GM19324 (cell line): Measurements from ENCODE around the gene CYB5R3.
"Not testable (repeated sequence)": the region's sequence is repeated elsewhere in the genome, so short reads cannot be mapped to it uniquely, and the experiment has no call there.

ENCODE experiments used
- ATAC-seq: cut with Tn5 transposase; IDR thresholded peaks from one replicate; pipeline ENCODE4 v1.9.1; 2021; ENCODE audit warnings: mild to moderate bottlenecking, moderate library complexity; ENCODE audit not compliant: unreplicated experiment, low FRiP score

CYB5R3 gene

GRCh38 chr22:42577623-42578240 lies 71.5 kb downstream of the CYB5R3 start:
- no peak for ATAC-seq

GRCh38 chr22:42577141-42577540 lies 72.1 kb downstream of the CYB5R3 start:
- ATAC-seq, result not testable (repeated sequence)

GRCh38 chr22:42575996-42576574 lies 73.1 kb downstream of the CYB5R3 start:
- ATAC-seq, result not testable (repeated sequence)

GRCh38 chr22:42574468-42574867 lies 74.7 kb downstream of the CYB5R3 start:
- not testable (repeated sequence) for ATAC-seq

GRCh38 chr22:42574046-42574445 lies 75.1 kb downstream of the CYB5R3 start:
- ATAC-seq, result not testable (repeated sequence)

GRCh38 chr22:42571068-42571467 lies 78.1 kb downstream of the CYB5R3 start:
- ATAC-seq, result not testable (repeated sequence)

- ATAC-seq, result not testable (repeated sequence)
Measured at GRCh38 chr22:42570580-42570979, 78.6 kb downstream of the CYB5R3 start.

- not testable (repeated sequence) for ATAC-seq
Measured at GRCh38 chr22:42567950-42568349, 81.2 kb downstream of the CYB5R3 start.
